GM19238 (cell line): ENCODE measurements around the gene ASB16.
"Not testable (repeated sequence)": the region's sequence is repeated elsewhere in the genome, so short reads cannot be mapped to it uniquely, and the experiment has no call there.

Experiments used
- DNase-seq: peaks from one replicate; pipeline ENCODE4 v3.0.0; 2011; ENCODE audit warnings: low spot score; ENCODE audit not compliant: insufficient read length

Gene ASB16

DNA sequence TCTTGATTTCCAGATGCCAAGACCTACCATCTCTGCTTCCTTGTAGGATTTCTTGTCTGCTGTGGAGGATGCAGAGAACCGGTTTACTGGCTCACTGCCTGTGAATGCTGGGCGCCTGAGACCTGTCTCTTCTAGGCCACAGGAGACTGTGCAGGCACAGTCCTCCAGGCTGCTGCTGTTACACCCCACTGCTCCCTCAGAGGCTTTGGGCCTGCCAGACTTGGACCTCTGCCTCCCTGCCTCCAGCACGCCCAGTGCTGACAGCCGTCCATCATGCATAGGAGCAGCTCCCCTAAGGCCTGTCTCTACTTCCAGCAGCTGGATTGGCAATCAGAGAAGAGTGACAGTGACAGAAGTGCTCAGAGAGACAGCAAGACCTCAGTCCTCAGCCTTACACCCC is 22.7 kb upstream of the ASB16 start:
- no peak for DNase-seq

DNA sequence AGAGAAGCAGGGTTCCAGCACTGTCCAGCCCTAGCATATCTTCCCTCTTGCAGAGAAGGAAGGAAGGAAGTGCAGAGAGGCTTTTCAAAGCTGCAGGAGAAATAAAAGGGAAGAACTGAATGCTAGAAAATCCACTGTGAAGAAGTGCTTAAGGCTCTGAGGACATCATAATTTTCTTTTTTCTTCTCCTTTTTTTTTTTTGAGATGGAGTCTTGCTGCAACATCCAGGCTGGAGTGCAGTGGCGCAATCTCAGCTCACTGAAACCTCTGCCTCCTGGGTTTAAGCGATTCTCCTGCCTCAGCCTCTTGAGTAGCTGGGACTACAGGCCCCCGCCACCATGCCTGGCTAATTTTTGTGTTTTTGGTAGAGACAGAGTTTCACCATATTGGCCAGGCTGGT is 21.4 kb upstream of the ASB16 start:
- DNase-seq = not testable (repeated sequence)

DNA sequence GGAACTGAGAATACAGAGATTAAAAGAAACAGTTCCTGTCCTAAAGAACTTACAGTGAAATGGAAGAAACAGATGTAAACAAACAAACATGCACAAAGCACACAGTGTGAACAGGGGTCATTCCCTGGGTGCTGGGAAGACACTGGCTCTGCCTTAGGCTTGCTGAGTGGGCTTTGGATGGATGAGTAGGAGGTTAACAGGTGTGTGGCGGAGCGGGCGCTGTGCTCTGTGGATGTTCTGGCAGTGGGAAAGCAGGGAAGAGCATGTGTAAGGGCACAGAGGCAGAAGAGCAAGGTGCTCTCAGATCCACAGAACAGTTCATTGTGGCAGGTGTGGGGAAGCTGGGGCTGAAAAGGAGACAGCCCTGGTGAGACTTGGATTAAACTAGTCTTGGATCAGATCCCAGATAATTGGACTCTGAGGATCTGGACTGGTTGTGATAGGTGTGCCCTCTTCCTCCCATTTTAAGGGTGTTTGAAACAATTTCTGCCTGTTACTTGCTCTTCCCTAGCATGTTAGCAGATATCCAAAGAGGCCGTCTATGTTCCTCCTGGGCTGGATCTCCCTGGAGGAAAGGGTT is 20.7 kb upstream of the ASB16 start:
- no peak for DNase-seq

DNA sequence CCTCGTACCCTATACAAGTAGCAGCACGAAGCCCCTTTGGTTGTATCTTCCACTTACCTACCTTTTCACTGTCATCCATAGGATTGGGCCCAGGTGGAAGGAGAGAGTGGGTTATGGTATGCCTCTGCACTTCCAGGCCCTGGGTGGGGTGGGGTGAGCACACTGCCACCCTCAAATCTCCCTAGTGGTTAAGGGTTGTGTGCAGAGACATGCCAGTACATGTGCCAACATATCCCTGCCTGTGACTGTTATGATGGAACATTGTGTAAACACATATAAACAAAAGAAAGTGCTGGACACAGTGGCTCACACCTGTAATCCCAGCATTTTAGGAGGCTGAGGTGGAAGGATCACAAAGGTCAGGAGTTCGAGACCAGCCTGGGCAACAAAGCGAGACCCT is 17.6 kb upstream of the ASB16 start:
- DNase-seq = no peak

DNA sequence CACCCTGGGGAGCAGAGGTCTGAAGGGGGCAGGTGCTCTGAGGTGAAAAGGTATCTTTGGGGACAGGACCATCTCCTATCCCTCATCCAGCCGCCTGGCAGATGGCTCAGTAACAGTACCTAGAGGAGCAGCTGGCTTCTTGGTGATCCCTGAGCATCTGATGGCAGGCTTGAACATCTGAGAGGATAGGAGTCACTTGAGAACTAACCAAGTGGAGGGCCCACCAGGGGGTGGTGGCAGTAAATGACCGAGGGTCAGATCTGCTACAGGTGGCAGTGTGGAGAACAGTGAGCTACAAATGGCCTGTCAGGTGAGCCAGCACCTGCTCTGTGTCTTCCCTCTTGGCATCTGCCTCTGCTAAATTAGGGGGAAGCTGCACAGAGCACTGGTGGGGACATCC is 15.0 kb upstream of the ASB16 start:
- DNase-seq = no peak

DNA sequence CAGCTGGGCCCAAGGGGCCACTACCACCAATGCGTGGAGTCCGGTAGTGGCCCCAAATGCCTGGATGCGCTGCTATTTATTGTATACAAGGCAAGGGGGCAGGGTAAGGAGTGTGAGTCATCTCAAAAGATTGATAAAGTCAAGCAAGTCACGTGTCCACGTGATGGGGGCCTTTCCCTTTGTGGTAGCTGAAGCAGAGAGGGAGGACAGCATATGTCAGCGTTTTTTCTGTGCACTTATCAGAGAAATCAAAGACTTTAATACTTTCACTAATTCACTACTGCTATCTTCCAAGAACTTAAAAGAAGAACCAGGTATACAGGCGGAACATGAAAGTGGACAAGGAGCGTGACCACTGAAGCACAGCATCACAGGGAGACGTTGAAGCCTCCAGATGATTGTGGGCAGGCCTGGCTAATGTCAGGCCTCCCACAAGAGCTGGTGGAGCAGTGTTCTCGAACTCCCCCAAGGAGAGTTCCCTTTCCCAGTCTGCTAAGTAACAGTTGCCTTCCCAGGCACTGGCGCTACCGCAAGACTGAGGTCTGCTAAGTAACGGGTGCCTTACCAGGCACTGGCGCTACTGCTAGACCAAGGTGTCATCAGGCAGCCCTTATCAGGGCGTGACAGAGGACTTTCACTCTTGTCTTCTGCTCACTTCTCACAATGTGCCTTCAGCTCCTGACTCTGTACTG is 10.8 kb upstream of the ASB16 start:
- no peak for DNase-seq

DNA sequence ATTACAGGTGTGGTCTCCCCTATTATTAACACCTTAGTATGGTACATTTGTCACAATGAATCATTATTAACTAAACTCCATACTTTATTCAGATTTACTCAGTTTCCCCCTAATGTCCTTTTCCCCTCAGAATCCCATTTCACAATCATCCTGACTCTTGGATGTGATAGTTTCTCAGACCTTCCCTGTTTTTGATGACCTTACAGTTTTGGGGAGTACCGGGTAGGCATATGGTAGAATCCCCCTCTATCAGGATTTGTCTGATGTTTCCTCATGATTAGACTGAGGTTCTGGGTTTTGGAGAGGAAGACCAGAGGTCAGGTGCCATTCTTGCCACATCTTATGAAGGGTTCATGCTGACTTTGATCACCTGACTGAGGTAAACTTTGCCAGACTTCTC is 6.0 kb upstream of the ASB16 start:
- DNase-seq = no peak

DNA sequence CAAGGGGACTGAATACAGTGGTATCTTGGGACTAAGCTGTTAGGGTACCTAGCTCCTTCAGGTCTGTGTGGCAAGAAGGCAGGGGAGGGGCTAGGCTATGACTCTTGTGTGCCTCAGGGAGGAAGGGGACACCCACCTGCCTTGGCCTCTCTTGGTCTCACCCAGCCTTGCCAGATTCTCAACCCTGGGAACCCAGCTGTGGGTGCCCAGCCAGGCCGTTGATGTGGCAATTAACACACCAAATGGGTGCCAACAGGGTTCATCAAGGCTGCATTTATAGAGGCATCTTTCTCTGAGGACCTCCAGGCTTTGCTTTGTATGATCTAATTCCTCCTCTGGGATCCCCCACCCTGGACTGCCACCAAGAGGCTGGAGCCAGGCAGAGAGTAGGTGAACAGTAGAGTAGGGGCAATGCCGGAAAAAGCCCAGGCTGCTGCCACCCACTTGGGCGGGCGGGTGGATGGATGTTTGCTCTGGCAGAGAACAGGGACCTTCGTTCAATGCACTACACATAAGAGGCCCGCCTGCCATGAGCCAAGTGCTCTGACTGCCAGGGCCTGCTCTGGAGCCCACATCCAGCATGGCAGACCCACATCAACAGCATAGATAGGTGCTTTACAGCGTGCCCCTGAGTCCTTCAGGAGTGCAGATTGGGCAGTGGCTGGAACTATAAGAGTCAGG is 3.2 kb upstream of the ASB16 start:
- DNase-seq = no peak

DNA sequence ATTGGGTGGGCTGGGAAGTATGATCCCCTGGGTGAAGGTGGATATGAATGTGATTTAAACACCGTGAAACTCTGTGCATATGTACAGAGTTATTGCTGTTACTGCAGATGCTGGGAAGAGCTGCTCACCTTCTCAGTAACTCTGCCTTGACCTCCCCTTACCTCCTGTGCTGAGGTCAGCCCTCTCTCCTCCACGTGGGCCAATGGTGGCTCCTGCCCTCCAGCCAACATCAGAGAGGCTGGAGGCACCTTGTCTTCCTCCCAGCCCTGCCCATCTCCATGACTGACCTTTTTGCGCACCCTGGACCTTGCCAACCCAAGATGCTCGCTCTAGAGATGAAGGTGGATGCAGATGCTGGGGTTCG is 387 bp upstream of the ASB16 start:
- DNase-seq = no peak

DNA sequence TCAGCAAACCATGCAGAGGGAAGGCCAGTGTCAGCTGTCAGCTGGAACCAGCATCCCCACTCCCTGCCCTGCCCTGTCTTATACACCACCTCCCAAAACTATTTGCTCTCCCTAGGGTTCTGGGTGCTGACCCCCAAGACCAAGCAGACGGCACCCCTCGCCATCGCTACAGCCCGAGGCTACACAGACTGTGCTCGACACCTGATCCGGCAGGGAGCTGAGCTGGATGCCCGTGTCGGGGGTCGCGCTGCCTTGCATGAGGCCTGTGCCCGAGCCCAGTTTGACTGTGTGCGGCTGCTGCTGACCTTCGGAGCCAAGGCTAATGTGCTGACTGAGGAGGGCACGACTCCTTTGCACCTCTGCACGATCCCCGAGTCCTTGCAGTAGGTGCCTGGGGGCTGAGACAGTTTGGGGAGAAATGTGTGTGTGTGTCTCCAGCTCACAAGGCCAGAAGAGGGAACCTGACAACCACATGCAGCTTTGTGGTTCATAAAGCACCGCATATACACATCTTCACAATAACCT is 1.5 kb downstream of the ASB16 start:
- DNase-seq = no peak

DNA sequence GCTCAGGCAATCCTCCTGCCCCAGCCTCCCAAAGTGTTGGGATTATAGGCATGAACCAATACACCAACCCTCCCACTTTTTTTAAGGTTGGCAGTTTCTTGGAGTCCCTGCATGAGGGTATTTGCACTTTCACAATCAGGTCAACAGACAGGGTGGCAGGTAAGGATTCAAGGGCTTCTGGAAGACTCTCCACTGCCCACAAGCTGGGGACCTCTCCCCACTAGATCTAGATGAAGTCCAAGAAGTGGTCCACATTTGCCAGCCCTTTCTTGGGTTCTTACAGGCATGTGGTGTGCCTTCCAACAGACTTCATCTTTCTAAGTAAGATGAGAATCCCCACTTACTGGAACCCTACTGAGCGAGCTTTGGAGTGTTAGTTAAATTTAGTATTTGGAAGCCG is 3.9 kb downstream of the ASB16 start:
- no peak for DNase-seq

DNA sequence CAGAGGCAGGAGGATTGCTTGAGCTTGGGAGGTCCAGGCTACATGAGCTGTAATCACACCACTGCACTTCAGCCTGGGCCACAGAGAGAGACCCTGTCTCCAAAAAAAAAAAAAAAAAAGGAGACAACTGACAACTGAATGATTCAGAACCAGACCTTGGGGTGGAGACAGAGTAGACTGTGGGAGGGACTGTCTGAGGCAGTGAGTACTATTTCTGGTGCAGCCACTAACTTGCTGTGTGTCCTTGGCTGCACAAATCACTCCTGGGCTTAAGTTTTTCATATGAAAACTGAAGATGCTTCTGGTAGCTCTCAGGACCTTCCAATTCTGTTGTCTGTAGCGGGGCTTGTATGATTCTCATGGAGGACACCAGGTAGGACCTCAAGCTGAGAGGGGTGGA is 5.8 kb downstream of the ASB16 start:
- DNase-seq = no peak

DNA sequence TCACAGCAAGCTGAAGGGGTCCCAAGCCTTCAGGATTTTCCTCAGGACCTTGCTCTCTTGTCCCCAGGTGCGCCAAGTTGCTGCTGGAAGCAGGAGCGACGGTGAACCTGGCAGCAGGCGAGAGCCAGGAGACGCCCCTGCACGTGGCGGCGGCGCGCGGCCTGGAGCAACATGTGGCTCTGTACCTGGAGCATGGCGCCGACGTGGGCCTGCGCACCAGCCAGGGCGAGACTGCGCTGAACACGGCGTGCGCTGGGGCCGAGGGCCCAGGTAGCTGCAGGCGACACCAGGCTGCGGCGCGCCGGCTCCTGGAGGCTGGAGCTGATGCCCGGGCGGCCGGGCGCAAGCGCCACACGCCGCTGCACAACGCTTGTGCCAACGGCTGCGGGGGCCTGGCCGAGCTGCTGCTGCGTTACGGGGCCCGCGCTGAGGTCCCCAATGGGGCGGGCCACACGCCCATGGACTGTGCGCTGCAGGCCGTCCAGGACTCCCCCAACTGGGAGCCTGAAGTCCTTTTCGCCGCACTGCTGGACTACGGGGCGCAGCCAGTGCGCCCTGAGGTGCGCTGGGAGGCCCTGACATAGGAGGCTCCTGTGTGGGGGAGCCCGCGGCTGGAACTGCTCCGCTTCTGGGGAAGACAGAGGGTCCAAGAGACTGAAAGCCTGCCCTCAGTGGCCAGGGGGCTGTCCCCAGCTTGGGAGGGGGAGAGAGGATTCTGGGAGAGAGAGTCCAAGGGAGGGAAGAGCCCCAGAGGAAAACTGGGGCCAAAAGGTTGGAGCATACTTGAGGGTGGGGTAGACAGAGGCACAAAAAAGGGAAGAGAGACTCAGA is 6.4 kb downstream of the ASB16 start:
- DNase-seq = no peak

DNA sequence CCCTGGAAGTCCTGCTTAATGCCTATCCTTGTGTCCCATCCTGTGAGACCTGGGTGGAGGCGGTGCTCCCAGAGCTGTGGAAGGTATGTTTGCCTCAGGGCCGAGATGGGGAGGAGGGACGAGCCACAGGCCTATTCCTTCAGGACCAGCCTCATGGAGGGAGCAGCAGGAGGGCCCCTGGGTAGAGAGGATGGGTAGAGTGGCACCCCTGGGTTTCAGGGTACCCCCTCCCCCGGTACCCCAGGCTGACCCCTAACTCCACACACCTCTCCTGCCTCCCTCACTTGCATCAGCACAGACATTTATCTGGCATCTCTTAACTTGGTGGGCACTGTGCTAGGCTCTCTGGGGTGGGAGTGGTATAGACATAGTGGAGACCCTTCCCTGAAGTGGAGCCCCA is 7.1 kb downstream of the ASB16 start:
- DNase-seq = no peak

DNA sequence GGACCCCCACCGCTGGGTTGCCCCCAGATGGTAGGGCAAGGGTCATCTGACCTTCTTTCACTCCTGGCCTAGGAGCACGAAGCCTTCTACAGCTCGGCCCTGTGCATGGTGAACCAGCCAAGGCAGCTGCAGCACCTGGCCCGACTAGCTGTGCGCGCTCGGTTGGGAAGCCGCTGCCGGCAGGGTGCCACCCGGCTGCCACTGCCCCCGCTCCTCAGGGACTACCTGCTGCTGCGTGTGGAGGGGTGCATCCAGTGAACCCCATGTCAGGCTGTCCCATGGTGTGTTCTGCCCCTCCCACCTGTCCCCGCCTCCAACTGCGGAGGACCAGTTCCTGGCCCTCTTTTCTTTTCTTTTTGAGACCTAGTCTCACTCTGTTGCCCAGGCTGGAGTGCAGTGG is 7.6 kb downstream of the ASB16 start:
- DNase-seq = no peak

DNA sequence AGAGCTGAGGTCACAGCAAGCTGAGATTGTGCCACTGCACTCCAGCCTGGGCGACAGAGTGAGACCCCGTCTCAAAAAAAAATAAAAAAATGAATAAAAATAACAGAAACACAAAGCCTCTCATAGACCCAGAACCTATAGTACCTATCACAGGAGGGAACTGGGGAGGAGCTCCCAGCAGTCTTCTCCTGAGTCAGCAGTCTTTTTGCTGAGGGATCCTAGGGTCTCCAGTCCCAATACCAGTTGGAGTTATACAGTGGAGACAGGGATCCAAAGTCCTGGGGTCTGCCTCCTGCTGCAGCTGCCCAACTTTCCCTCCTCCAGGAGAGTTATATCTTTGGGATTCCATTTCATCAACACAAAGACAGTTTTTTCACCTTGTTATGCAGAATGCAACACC is 12.5 kb downstream of the ASB16 start:
- DNase-seq = no peak

DNA sequence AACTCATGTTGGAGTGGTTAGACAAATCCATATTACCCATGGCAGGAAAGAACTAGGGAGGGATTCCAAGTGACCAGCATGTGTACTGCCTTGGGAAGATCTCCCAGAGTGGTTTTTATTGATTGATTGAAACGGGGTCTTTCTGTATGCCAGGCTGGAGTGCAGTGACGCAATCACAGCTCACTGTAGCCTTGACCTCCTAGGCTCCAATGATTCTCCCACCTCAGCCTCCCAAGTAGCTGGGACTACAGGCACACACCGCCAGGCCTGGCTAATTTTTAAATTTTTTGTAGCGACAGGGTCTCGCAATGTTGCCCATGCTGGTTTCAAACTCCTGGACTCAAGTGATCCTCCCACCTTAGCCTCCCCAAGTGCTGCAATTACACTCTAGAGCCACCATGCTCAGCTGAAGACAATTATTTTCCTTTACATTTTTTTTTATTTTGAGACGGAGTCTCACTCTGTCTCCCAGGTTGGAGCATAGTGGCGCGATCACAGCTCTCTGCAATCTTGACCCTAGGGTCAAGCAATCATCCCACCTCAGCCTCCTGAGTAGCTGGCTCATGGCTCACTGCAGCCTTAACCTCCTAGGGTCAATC is 13.8 kb downstream of the ASB16 start:
- DNase-seq = no peak

DNA sequence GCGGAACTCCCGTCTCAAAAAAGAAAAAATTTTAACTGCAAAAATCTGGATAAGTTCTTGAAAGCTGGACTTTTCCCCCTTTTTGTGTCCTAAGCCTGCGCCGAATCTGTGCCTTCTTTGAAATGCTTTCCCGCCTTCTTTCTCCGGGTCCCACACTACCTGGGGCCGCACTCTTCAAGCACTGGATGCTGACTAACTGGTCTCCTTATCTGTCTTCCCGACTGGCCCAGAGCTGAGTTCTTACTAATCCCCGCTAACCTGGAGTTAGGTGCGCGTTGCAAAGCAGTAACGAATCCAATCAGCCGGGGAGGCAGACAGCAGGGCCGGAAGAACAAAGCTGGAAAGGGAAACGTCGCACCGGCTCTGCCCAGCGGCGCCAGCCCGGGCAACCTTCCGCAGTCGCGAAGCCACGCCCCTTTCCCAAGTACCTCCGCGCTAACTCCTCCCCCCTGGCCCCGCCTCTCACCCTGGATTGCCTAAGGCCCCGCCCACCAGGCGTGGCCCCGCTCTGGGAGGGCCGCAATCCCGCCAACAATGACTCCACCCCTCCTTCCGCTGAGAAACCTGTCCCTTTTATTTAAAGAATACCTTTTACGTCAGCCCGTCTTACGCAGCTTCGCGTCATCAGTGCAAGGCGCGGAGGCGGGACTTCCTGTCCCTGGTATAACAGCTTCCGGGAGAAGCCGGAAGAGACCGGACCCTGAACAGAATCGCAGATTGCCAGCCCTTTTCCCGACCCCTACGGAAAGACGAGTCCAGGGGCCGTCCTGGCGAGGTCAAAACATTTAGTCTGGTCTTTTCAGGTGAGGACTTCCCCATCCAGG is 16.0 kb downstream of the ASB16 start, which contains the start of gene TMUB2:
TMUB2 (plus strand) TSS at position 666 of the 824 bp plus-strand sequence. CDS start 737 bp downstream, outside the sequence.
- peak; percentile 99 for DNase-seq

DNA sequence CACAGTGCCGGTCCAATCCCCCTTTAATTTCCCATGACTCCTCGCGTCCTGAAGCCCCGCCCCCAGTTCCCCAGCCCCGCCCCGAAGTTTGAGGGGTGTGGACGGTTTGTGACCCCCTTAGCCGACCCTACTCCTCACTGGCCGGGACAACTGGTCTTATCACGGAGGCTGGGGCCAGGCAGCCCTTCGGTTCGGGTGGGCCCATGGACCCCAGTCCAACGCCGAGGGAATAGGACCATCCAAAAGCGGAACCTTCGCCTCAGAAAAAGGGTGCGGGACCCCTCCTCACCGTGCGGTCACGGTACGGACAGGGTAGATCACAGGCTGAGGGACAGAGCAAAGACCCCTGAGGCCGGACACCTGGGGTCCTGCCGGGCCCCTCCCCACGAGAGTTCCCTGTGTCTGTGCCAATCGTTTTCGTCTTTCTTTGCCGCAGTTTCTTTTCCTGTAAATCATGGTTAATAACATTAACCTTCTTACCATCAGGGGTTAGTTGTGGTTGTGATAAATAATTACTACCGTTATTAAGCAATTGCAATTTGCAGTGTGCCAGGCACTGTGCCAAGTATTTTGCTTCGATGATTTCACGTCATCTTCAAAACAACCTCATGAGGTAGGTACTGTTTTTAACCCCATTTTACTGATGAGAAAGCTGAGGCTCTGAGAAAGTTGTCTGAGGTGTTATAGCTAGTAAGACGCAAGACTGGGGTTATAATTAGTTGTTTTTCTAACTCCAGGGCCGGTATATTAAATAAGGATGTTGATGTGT is 16.8 kb downstream of the ASB16 start:
- no peak for DNase-seq
